ENCODE results near the gene SP7. TPM values are rescaled to one million over a fixed set of nuclear protein-coding genes. Genes with fewer than 3 reads are reported as not detected.

SP7 gene
- total and polyA plus RNA-seq, 9 of the 15 experiments (the other 6 are each of a cell fraction or from before 2014, with no cell fraction given) = 0.04 TPM; not detected in 8

DNA sequence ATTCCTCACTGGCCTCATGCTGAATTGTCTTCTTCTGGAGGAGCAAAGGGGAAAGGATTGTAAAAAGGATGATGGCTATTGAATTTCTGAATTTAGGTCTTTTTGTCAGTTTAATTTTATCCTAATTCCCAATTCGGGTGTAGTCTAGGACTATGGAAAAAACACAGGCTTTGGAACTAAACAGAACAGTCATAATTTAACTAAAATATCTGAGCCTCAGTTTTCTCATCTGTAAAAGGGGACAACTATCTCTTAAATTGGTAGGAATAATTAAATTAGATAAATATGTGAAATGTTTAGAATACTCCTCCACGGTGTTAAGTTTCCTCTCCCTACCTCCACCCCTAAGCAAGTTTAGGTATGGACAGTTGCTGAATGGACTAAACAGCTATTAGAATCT is 40.6 kb upstream of the SP7 start:
- Histone ChIP-seq H3K9me1 (ENCODE audit: control insufficient read depth, insufficient read depth, low read length) (no peaks in the 10 kb centered on the region), H3K27me3 (ENCODE audit: control insufficient read depth in 2 of 2, insufficient read depth in 2 of 2, low read length in 2 of 2) (no peaks in the 10 kb centered on the region), H3K4me3 (no peak overlapping the region), H3K9me3 (replicated peaks; ENCODE audit: control insufficient read depth, insufficient read depth, low read depth, low read length) (no peaks in the 10 kb centered on the region), H2AFZ (ENCODE audit: low read depth, low read length) (peak overlapping the region; percentile 64), H3K4me1 (replicated peaks in 1 of 2; ENCODE audit: control insufficient read depth in 2 of 2, insufficient read depth in 2 of 2, low read length in 2 of 2) (peaks cover 28 to 29% of the 10 kb centered on the region in 2 experiments), H3K36me3 (ENCODE audit: control insufficient read depth, insufficient read depth, low read length) (peaks cover 8% of the 10 kb centered on the region), H3K9ac (ENCODE audit: insufficient read depth in 1 of 2, low read depth in 2 of 2, low read length in 2 of 2) (no peak overlapping the region), H3K27ac (ENCODE audit: extremely low read depth, low read depth, low read length) (no peak overlapping the region), H3K79me2 (ENCODE audit: control insufficient read depth, insufficient read depth, low read length) (peaks cover 11% of the 10 kb centered on the region), H4K20me1 (replicated peaks; ENCODE audit: control insufficient read depth, insufficient read depth, low read length) (no peaks in the 10 kb centered on the region), H3K4me2 (ENCODE audit: insufficient read depth, low read length) (no peak overlapping the region)
- 45% methylated on average over 2 of the region's 2 CpGs for WGBS (ENCODE audit: insufficient coverage, low coverage, missing lambda C conversion rate)
- DNase-seq (ENCODE audit: extremely low read depth in 1 of 4, low spot score in 3 of 4) = no peak
- ChIA-PET POLR2A (interaction anchor here (1.2 kb wide), 1 partner anchor 41 kb away, joined by 7 read pairs; no protein-coding TSS in a partner anchor), CTCF (ENCODE audit: low intra/inter-chr PET ratio) (no interaction called here)
- in situ Hi-C loops (cut with MboI) = no loop called here
- intact Hi-C loops (cut with micrococcal nuclease) = no loop called here
- no peak for ATAC-seq
- BruUV-seq (replicated peaks) = no TSS peak
- FAIRE-seq = no peak
- TF ChIP-seq ADNP (tag; IDR thresholded peaks at IDR 0.05) = peak; percentile 92
- TF ChIP-seq GATAD2A (IDR thresholded peaks at IDR 0.05) = no peak
- no peak for TF ChIP-seq ZKSCAN3 (CRISPR knock-in tag; IDR thresholded peaks at IDR 0.05)
- TF ChIP-seq ESRRB (CRISPR knock-in tag; IDR thresholded peaks at IDR 0.05; ENCODE audit: borderline replicate concordance) = no peak
- no peak for TF ChIP-seq CBFA2T2 (conservative IDR thresholded peaks at IDR 0.05)
- TF ChIP-seq CHD2 (IDR thresholded peaks at IDR 0.05; ENCODE audit: low read depth, low read length) = no peak
- TF ChIP-seq KLF6 (CRISPR knock-in tag; IDR thresholded peaks at IDR 0.05; ENCODE audit: borderline replicate concordance) = no peak
- TF ChIP-seq, protein P1, sequence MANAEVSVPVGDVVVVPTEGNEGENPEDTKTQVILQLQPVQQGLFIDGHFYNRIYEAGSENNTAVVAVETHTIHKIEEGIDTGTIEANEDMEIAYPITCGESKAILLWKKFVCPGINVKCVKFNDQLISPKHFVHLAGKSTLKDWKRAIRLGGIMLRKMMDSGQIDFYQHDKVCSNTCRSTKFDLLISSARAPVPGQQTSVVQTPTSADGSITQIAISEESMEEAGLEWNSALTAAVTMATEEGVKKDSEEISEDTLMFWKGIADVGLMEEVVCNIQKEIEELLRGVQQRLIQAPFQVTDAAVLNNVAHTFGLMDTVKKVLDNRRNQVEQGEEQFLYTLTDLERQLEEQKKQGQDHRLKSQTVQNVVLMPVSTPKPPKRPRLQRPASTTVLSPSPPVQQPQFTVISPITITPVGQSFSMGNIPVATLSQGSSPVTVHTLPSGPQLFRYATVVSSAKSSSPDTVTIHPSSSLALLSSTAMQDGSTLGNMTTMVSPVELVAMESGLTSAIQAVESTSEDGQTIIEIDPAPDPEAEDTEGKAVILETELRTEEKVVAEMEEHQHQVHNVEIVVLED (CRISPR knock-in tag; IDR thresholded peaks at IDR 0.05) = no peak
- no peak for TF ChIP-seq HDGF (IDR thresholded peaks at IDR 0.05)
- no peak for TF ChIP-seq ZNF175 (CRISPR knock-in tag; IDR thresholded peaks at IDR 0.05; ENCODE audit: low read depth)
- TF ChIP-seq BRD4 (IDR thresholded peaks at IDR 0.05) = no peak
- peak; percentile 99 for TF ChIP-seq RBM25 (IDR thresholded peaks at IDR 0.05; ENCODE audit: low read depth, low read length, severe bottlenecking)
- TF ChIP-seq CHD4 (IDR thresholded peaks at IDR 0.05; ENCODE audit: insufficient read depth, insufficient replicate concordance, low read depth, low read length, poor library complexity, severe bottlenecking) = peak; percentile 83
- no peak for TF ChIP-seq POLR2A (conservative IDR thresholded peaks at IDR 0.05)
- TF ChIP-seq NR4A1 (CRISPR knock-in tag; IDR thresholded peaks at IDR 0.05) = no peak
- no peak for TF ChIP-seq NR4A1 (tag; IDR thresholded peaks at IDR 0.05)
- peak in 1 of 2 experiments; percentile 86; a peak in 3 of 4 replicates for TF ChIP-seq KDM1A (IDR thresholded peaks at IDR 0.05)
- TF ChIP-seq, protein P2, sequence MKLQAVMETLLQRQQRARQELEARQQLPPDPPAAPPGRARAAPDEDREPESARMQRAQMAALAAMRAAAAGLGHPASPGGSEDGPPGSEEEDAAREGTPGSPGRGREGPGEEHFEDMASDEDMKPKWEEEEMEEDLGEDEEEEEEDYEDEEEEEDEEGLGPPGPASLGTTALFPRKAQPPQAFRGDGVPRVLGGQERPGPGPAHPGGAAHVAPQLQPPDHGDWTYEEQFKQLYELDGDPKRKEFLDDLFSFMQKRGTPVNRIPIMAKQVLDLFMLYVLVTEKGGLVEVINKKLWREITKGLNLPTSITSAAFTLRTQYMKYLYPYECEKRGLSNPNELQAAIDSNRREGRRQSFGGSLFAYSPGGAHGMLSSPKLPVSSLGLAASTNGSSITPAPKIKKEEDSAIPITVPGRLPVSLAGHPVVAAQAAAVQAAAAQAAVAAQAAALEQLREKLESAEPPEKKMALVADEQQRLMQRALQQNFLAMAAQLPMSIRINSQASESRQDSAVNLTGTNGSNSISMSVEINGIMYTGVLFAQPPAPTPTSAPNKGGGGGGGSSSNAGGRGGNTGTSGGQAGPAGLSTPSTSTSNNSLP (IDR thresholded peaks at IDR 0.05; ENCODE audit: borderline replicate concordance, low read depth, low read length) = no peak
- TF ChIP-seq BCOR (IDR thresholded peaks at IDR 0.05) = peak; percentile 96

All from K562 (cell line).